B cell (primary cell): Measurements from ENCODE around the gene SLC24A3.

ENCODE experiments used
- EZH2 ChIP-seq: IDR thresholded peaks from 2 replicates; pipeline ENCODE4 v1.6.1; 2012; ENCODE audit warnings: borderline replicate concordance, low read depth, mild to moderate bottlenecking, moderate library complexity, low read length; ENCODE audit not compliant: insufficient read depth, poor library complexity, severe bottlenecking
- TF ChIP-seq, protein P1 (sequence below): fragments of 200-600 bp; IDR thresholded peaks from one replicate; pipeline ENCODE4 v1.8.0; 2022; ENCODE audit warnings: antibody characterized with exemption, mild to moderate bottlenecking

DNA sequence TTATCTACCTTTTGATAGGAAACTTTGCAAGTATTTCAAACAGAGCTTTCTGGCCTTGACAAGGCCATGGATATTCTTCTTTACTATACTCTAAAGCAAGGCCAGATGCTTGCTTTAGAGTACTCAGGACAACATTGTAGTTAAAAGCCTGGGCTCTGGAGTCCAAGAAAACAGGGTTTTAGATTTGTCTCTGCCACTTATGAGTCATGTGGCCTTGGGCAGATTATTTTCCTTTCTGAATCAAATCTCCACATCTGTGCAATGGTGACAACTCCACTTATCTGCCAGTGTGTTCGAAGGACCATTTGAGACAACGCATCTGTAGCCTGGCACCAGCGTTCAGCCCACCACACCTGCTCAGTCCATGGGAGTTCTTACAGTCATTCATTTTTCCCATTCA is 279.7 kb downstream of the SLC24A3 start:
- TF ChIP-seq, protein P1, sequence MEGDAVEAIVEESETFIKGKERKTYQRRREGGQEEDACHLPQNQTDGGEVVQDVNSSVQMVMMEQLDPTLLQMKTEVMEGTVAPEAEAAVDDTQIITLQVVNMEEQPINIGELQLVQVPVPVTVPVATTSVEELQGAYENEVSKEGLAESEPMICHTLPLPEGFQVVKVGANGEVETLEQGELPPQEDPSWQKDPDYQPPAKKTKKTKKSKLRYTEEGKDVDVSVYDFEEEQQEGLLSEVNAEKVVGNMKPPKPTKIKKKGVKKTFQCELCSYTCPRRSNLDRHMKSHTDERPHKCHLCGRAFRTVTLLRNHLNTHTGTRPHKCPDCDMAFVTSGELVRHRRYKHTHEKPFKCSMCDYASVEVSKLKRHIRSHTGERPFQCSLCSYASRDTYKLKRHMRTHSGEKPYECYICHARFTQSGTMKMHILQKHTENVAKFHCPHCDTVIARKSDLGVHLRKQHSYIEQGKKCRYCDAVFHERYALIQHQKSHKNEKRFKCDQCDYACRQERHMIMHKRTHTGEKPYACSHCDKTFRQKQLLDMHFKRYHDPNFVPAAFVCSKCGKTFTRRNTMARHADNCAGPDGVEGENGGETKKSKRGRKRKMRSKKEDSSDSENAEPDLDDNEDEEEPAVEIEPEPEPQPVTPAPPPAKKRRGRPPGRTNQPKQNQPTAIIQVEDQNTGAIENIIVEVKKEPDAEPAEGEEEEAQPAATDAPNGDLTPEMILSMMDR = no peak
- no peak for TF ChIP-seq EZH2
